ENCODE measurements around the gene HS3ST6. TPM values are rescaled to one million over a fixed set of nuclear protein-coding genes. Genes with fewer than 3 reads are reported as not detected.
A peak's percentile ranks its signal among the peaks of the same experiment; 100 is the strongest.

The HS3ST6 gene
- total and polyA plus RNA-seq, 2 of the 13 experiments (the other 11 are each of a cell fraction or from before 2014, with no cell fraction given) = not detected

DNA sequence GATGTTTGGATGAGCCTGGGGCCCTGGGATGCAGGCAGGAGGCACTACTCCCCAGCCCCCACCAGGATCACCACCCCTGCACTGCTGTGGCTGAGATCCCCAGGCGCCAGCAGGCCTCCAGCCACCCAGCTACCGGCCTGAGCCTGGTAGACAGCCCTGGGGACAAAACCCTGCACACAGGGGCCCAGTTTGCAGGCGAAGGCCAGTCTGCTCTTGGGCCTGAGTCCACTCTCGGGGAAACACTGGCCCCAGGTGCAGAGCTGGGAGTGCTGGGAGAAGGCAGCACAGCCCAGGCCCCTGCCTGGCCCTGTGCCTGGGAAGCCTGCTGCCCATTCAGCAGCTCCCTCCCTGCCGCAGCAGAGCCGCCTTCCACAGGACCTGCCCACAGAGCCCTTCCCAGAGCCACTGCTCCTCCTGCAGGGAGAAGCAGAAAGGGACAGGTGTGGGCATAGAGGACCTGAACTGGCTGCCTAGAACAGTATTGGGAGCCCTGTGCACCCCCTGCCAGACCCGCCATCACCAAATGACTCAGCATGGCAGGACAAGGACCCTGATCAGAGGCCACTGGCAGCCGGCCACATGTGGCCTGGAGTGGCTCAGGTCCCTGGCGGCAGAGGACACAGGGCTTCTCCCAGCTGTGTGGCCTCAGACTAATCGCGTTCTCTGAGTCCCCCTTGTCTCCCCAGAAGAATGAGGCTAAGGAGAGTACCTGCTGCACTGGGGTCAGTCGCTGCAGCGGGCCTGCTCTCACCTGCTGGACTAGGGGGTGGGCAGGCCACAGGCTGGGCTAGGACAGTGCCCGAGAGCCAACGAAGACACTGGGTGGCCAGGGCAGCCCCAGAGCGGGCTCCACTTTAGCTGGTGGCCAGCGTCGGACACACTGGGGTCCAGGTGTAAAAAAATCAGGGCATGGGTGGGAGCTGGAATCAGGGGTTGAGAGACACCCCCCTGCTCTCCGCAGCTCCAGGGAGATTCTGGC lies 14.1 kb upstream of the HS3ST6 start (continued):
- TF ChIP-seq PRMT3 (CRISPR knock-in tag; IDR thresholded peaks at IDR 0.05; ENCODE audit: borderline replicate concordance, low read depth) (no peak), ZNF766 (CRISPR knock-in tag; IDR thresholded peaks at IDR 0.05; ENCODE audit: borderline replicate concordance) (no peak), MATR3 (CRISPR knock-in tag; IDR thresholded peaks at IDR 0.05) (no peak), PITX1 (CRISPR knock-in tag; IDR thresholded peaks at IDR 0.05) (no peak), ZSCAN20 (CRISPR knock-in tag; IDR thresholded peaks at IDR 0.05; ENCODE audit: borderline replicate concordance) (no peak), RBAK (CRISPR knock-in tag; IDR thresholded peaks at IDR 0.05) (no peak), ZNF556 (CRISPR knock-in tag; IDR thresholded peaks at IDR 0.05; ENCODE audit: borderline replicate concordance) (0 out of 2 replicates have a peak, but pooled peaks have one; percentile 27), TBX3 (IDR thresholded peaks at IDR 0.05; ENCODE audit: borderline replicate concordance) (no peak), ELF3 (CRISPR knock-in tag; IDR thresholded peaks at IDR 0.05) (no peak), ZNF788 (CRISPR knock-in tag; IDR thresholded peaks at IDR 0.05; ENCODE audit: borderline replicate concordance) (peak; percentile 52; the same call in 1 of the 2 replicates), ZNF530 (CRISPR knock-in tag; IDR thresholded peaks at IDR 0.05; ENCODE audit: low read depth) (no peak), ZNF569 (CRISPR knock-in tag; IDR thresholded peaks at IDR 0.05; ENCODE audit: borderline replicate concordance) (no peak)
- TF ChIP-seq, protein P1, sequence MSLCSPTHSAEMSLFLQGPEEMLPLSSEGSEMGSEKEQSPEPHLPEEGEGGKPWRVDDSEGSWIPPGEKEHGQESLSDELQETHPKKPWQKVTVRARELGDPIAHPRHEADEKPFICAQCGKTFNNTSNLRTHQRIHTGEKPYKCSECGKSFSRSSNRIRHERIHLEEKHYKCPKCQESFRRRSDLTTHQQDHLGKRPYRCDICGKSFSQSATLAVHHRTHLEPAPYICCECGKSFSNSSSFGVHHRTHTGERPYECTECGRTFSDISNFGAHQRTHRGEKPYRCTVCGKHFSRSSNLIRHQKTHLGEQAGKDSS (CRISPR knock-in tag; IDR thresholded peaks at IDR 0.05; ENCODE audit: borderline replicate concordance, low read depth) = no peak
- TF ChIP-seq, protein P2, sequence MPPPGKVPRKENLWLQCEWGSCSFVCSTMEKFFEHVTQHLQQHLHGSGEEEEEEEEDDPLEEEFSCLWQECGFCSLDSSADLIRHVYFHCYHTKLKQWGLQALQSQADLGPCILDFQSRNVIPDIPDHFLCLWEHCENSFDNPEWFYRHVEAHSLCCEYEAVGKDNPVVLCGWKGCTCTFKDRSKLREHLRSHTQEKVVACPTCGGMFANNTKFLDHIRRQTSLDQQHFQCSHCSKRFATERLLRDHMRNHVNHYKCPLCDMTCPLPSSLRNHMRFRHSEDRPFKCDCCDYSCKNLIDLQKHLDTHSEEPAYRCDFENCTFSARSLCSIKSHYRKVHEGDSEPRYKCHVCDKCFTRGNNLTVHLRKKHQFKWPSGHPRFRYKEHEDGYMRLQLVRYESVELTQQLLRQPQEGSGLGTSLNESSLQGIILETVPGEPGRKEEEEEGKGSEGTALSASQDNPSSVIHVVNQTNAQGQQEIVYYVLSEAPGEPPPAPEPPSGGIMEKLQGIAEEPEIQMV (CRISPR knock-in tag; IDR thresholded peaks at IDR 0.05; ENCODE audit: low read depth) = no peak
- TF ChIP-seq, protein P3, sequence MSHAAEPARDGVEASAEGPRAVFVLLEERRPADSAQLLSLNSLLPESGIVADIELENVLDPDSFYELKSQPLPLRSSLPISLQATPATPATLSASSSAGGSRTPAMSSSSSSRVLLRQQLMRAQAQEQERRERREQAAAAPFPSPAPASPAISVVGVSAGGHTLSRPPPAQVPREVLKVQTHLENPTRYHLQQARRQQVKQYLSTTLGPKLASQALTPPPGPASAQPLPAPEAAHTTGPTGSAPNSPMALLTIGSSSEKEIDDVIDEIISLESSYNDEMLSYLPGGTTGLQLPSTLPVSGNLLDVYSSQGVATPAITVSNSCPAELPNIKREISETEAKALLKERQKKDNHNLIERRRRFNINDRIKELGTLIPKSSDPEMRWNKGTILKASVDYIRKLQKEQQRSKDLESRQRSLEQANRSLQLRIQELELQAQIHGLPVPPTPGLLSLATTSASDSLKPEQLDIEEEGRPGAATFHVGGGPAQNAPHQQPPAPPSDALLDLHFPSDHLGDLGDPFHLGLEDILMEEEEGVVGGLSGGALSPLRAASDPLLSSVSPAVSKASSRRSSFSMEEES (CRISPR knock-in tag; IDR thresholded peaks at IDR 0.05) = no peak
- TF ChIP-seq, protein P4, sequence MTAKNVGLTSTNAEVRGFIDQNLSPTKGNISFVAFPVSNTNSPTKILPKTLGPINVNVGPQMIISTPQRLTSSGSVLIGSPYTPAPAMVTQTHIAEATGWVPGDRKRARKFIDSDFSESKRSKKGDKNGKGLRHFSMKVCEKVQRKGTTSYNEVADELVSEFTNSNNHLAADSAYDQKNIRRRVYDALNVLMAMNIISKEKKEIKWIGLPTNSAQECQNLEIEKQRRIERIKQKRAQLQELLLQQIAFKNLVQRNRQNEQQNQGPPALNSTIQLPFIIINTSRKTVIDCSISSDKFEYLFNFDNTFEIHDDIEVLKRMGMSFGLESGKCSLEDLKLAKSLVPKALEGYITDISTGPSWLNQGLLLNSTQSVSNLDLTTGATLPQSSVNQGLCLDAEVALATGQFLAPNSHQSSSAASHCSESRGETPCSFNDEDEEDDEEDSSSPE (CRISPR knock-in tag; IDR thresholded peaks at IDR 0.05) = no peak
- TF ChIP-seq, protein P5, sequence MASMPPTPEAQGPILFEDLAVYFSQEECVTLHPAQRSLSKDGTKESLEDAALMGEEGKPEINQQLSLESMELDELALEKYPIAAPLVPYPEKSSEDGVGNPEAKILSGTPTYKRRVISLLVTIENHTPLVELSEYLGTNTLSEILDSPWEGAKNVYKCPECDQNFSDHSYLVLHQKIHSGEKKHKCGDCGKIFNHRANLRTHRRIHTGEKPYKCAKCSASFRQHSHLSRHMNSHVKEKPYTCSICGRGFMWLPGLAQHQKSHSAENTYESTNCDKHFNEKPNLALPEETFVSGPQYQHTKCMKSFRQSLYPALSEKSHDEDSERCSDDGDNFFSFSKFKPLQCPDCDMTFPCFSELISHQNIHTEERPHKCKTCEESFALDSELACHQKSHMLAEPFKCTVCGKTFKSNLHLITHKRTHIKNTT (CRISPR knock-in tag; IDR thresholded peaks at IDR 0.05) = no peak
- TF ChIP-seq, protein P6, sequence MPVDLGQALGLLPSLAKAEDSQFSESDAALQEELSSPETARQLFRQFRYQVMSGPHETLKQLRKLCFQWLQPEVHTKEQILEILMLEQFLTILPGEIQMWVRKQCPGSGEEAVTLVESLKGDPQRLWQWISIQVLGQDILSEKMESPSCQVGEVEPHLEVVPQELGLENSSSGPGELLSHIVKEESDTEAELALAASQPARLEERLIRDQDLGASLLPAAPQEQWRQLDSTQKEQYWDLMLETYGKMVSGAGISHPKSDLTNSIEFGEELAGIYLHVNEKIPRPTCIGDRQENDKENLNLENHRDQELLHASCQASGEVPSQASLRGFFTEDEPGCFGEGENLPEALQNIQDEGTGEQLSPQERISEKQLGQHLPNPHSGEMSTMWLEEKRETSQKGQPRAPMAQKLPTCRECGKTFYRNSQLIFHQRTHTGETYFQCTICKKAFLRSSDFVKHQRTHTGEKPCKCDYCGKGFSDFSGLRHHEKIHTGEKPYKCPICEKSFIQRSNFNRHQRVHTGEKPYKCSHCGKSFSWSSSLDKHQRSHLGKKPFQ (CRISPR knock-in tag; IDR thresholded peaks at IDR 0.05; ENCODE audit: insufficient replicate concordance) = no peak
